ENCODE results near the gene RAET1E. TPM values are rescaled to one million over a fixed set of nuclear protein-coding genes. Genes with fewer than 3 reads are reported as not detected.

RAET1E gene
- total and polyA plus RNA-seq, 9 of the 15 experiments (the other 6 are each of a cell fraction or from before 2014, with no cell fraction given): not detected

DNA sequence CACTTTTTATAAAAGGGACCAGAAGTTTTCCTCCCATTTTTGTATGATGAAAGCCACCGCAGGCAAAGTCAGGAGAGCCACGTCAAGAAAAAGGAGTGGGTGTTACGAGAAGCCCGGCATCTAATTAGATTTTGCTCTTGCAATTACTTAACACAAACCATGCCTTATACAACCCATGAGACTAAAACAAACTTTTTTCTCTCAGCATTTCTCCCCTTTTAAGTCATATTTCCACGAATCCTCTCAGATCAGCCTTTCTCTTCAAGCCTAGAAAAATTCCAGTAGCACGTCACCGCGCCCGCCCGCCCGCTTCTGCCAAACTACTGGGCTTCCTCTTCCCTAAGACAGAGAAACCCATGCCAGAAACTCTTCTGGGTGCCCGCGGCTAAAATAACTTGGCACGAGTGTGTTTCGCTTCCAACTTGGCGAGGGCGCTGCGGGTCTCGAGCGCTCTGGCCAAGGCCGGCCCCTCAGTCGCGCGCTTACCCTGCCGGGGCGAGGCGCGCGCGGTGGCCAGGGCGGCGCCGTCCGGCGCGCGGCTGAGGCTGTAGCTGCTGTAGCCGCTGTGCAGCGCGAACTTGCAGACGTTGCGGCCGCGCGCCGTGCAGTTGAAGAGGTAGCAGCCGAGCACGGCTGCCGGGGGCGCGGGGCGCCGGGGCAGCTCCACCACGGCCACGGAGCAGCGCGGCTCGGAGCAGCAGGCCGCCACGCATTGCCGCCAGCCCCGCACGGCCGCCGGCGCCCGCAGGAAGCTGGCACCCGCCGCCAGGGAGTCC lies 34.8 kb downstream of the RAET1E start (continued):
- peak; percentile 21; the same call in 1 of the 2 replicates for TF ChIP-seq GATAD2B (IDR thresholded peaks at IDR 0.05; ENCODE audit: borderline replicate concordance)
- TF ChIP-seq ARHGAP35 (IDR thresholded peaks at IDR 0.05; ENCODE audit: partially characterized antibody): no peak
- TF ChIP-seq, protein P1, sequence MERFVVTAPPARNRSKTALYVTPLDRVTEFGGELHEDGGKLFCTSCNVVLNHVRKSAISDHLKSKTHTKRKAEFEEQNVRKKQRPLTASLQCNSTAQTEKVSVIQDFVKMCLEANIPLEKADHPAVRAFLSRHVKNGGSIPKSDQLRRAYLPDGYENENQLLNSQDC (CRISPR knock-in tag; IDR thresholded peaks at IDR 0.05): no peak
- TF ChIP-seq ZNF764 (CRISPR knock-in tag; IDR thresholded peaks at IDR 0.05; ENCODE audit: low read depth): no peak
- 0 out of 2 replicates have a peak, but pooled peaks have one; percentile 15 for TF ChIP-seq SAFB (IDR thresholded peaks at IDR 0.05; ENCODE audit: borderline replicate concordance, low read depth, low read length)
- no peak for TF ChIP-seq ARID2 (IDR thresholded peaks at IDR 0.05)
- TF ChIP-seq EGR1 (conservative IDR thresholded peaks at IDR 0.05): peak; percentile 39; the same call in 1 of the 2 replicates
- TF ChIP-seq KDM2B (CRISPR knock-in tag; IDR thresholded peaks at IDR 0.05): peak; percentile 80; the same call in 1 of the 2 replicates
- TF ChIP-seq, protein P2, sequence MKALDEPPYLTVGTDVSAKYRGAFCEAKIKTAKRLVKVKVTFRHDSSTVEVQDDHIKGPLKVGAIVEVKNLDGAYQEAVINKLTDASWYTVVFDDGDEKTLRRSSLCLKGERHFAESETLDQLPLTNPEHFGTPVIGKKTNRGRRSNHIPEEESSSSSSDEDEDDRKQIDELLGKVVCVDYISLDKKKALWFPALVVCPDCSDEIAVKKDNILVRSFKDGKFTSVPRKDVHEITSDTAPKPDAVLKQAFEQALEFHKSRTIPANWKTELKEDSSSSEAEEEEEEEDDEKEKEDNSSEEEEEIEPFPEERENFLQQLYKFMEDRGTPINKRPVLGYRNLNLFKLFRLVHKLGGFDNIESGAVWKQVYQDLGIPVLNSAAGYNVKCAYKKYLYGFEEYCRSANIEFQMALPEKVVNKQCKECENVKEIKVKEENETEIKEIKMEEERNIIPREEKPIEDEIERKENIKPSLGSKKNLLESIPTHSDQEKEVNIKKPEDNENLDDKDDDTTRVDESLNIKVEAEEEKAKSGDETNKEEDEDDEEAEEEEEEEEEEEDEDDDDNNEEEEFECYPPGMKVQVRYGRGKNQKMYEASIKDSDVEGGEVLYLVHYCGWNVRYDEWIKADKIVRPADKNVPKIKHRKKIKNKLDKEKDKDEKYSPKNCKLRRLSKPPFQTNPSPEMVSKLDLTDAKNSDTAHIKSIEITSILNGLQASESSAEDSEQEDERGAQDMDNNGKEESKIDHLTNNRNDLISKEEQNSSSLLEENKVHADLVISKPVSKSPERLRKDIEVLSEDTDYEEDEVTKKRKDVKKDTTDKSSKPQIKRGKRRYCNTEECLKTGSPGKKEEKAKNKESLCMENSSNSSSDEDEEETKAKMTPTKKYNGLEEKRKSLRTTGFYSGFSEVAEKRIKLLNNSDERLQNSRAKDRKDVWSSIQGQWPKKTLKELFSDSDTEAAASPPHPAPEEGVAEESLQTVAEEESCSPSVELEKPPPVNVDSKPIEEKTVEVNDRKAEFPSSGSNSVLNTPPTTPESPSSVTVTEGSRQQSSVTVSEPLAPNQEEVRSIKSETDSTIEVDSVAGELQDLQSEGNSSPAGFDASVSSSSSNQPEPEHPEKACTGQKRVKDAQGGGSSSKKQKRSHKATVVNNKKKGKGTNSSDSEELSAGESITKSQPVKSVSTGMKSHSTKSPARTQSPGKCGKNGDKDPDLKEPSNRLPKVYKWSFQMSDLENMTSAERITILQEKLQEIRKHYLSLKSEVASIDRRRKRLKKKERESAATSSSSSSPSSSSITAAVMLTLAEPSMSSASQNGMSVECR (CRISPR knock-in tag; IDR thresholded peaks at IDR 0.05): peak; percentile 6; the same call in 1 of the 2 replicates
- TF ChIP-seq ZNF24 (IDR thresholded peaks at IDR 0.05): no peak
- no peak for TF ChIP-seq NR2C2 (CRISPR knock-in tag; IDR thresholded peaks at IDR 0.05)
- 0 out of 2 replicates have a peak, but pooled peaks have one; percentile 3 for TF ChIP-seq NR2C2 (tag; IDR thresholded peaks at IDR 0.05)
- no peak for TF ChIP-seq CREM (IDR thresholded peaks at IDR 0.05; ENCODE audit: low read depth)
- TF ChIP-seq HINFP (tag; conservative IDR thresholded peaks at IDR 0.05; ENCODE audit: low read depth): no peak
- no peak for TF ChIP-seq RBFOX2 (IDR thresholded peaks at IDR 0.05; ENCODE audit: low read depth, low read length)
- peak; percentile 12 for TF ChIP-seq CCNT2 (IDR thresholded peaks at IDR 0.05; ENCODE audit: borderline replicate concordance, extremely low read depth, insufficient read length, low read depth, low read length)

All from K562 (cell line).